Measurements from ENCODE around the gene RAD51. TPM values are rescaled to one million over a fixed set of nuclear protein-coding genes. Genes with fewer than 3 reads are reported as not detected.

RAD51 gene
- total and polyA plus RNA-seq, 2 experiments from 2014 or later, result 4.9 to 5.0 TPM

DNA sequence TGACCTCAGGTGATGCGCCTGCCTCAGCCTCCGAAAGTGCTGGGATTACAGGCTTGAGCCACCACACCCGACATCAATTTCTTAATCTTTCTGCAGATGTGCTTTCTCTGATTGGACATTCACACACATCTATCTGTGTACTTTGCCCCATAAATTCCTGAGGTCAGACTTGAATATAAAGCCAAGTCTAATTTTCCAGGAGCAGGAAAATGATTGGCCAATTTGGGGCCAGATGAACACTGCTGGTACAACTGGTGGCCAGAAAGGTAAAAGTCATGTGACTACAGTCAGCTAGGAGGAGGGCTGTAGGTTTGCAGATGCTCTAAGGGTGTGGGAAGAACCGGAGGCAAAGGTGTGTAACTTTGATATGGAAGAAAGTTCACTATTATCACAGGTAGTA lies 3.2 kb upstream of the RAD51 start:
- no peaks in the 10 kb centered on the region for H3K9me2 ChIP-seq (replicated peaks; ENCODE audit: insufficient read depth)
- H4K20me1 ChIP-seq (ENCODE audit: insufficient read depth, poor library complexity, severe bottlenecking), result no peaks in the 10 kb centered on the region
- H3K4me2 ChIP-seq, result no peak overlapping the region
- no peaks in the 10 kb centered on the region for H3K27me3 ChIP-seq
- no peak overlapping the region for H2AFZ ChIP-seq
- DNase-seq (ENCODE audit: low spot score), result no peak
- 84% methylated on average over 4 of the region's 4 CpGs for WGBS (ENCODE audit: low lambda C conversion rate, missing lambda C conversion rate)
- H3K27ac ChIP-seq, result no peak overlapping the region
- H3K4me1 ChIP-seq (ENCODE audit: insufficient read depth), result peaks cover 7% of the 10 kb centered on the region
- no peaks in the 10 kb centered on the region for H3K9me3 ChIP-seq (ENCODE audit: low read depth)
- H3K36me3 ChIP-seq (replicated peaks; ENCODE audit: insufficient read depth, low read depth), result no peaks in the 10 kb centered on the region
- peaks cover 25% of the 10 kb centered on the region for H3K79me2 ChIP-seq
- H3K4me3 ChIP-seq, result no peak overlapping the region
- TF ChIP-seq EZH2phosphoT487 (IDR thresholded peaks at IDR 0.05; ENCODE audit: low read depth, severe bottlenecking, unreplicated experiment) (no peak), CTCF (IDR thresholded peaks at IDR 0.05; ENCODE audit: poor library complexity) (no peak), EZH2 (IDR thresholded peaks at IDR 0.05; ENCODE audit: borderline replicate concordance) (no peak)

GRCh38 chr15:40693904-40694687 lies 878 bp upstream of the RAD51 start:
- Histone ChIP-seq H3K27me3 (no peaks in the 10 kb centered on the region), H3K36me3 (replicated peaks; ENCODE audit: insufficient read depth, low read depth) (no peaks in the 10 kb centered on the region), H3K4me2 (peak overlapping the region; percentile 88), H3K27ac (peak overlapping the region; percentile 100), H4K20me1 (ENCODE audit: insufficient read depth, poor library complexity, severe bottlenecking) (no peaks in the 10 kb centered on the region), H3K9me3 (ENCODE audit: low read depth) (no peaks in the 10 kb centered on the region), H3K79me2 (peaks cover 30% of the 10 kb centered on the region), H2AFZ (peak overlapping the region; percentile 99), H3K4me3 (peak overlapping the region; percentile 89), H3K9me2 (replicated peaks; ENCODE audit: insufficient read depth) (no peaks in the 10 kb centered on the region), H3K4me1 (ENCODE audit: insufficient read depth) (peaks cover 7% of the 10 kb centered on the region)
- TF ChIP-seq EZH2 (IDR thresholded peaks at IDR 0.05; ENCODE audit: borderline replicate concordance), result no peak
- TF ChIP-seq EZH2phosphoT487 (IDR thresholded peaks at IDR 0.05; ENCODE audit: low read depth, severe bottlenecking, unreplicated experiment), result no peak
- no peak for TF ChIP-seq CTCF (IDR thresholded peaks at IDR 0.05; ENCODE audit: poor library complexity)
- no peak for DNase-seq (ENCODE audit: low spot score)
- WGBS (ENCODE audit: low lambda C conversion rate, missing lambda C conversion rate), result 32% methylated on average over 31 of the region's 31 CpGs

GRCh38 chr15:40695469-40695890 lies 506 bp downstream of the RAD51 start:
- WGBS (ENCODE audit: low lambda C conversion rate, missing lambda C conversion rate), result 1% methylated on average over 24 of the region's 24 CpGs
- Histone ChIP-seq H2AFZ (peak overlapping the region; percentile 66), H3K27ac (peak overlapping the region; percentile 100), H3K4me3 (peak overlapping the region; percentile 49), H3K4me2 (peak overlapping the region; percentile 88), H3K27me3 (no peaks in the 10 kb centered on the region), H4K20me1 (ENCODE audit: insufficient read depth, poor library complexity, severe bottlenecking) (no peaks in the 10 kb centered on the region), H3K36me3 (replicated peaks; ENCODE audit: insufficient read depth, low read depth) (no peaks in the 10 kb centered on the region), H3K4me1 (ENCODE audit: insufficient read depth) (peaks cover 7% of the 10 kb centered on the region), H3K79me2 (peaks cover 30% of the 10 kb centered on the region), H3K9me2 (replicated peaks; ENCODE audit: insufficient read depth) (no peaks in the 10 kb centered on the region), H3K9me3 (ENCODE audit: low read depth) (no peaks in the 10 kb centered on the region)
- TF ChIP-seq EZH2 (IDR thresholded peaks at IDR 0.05; ENCODE audit: borderline replicate concordance) (no peak), EZH2phosphoT487 (IDR thresholded peaks at IDR 0.05; ENCODE audit: low read depth, severe bottlenecking, unreplicated experiment) (no peak), CTCF (IDR thresholded peaks at IDR 0.05; ENCODE audit: poor library complexity) (no peak)
- DNase-seq (ENCODE audit: low spot score), result peak; percentile 33
